HepG2 (cell line): ENCODE data around the gene PKLR. TPM values are rescaled to one million over a fixed set of nuclear protein-coding genes. Genes with fewer than 3 reads are reported as not detected.

Experiments used
- AGO1 ChIP-seq: fragments of 200-400 bp; formaldehyde crosslinking; IDR thresholded peaks from 2 replicates; pipeline ENCODE4 v1.6.1; 2017; ENCODE audit warnings: mild to moderate bottlenecking, low read depth, low read length, moderate library complexity; ENCODE audit not compliant: poor library complexity, severe bottlenecking
- HMGA1 ChIP-seq: sonication (generic); formaldehyde crosslinking; conservative IDR thresholded peaks from 2 replicates; pipeline ENCODE4 v1.4.0; 2020; ENCODE audit warnings: missing genetic modification reagents
- NBN ChIP-seq: fragments of 450-650 bp; conservative IDR thresholded peaks from 2 replicates; pipeline ENCODE4 v1.6.1; 2017
- NFAT5 ChIP-seq: sonication (generic); formaldehyde crosslinking; IDR thresholded peaks from 2 replicates; pipeline ENCODE4 v1.4.0; 2020; ENCODE audit warnings: missing genetic modification reagents
- NR3C1 ChIP-seq: sonication (generic); formaldehyde crosslinking; IDR thresholded peaks from 2 replicates; pipeline ENCODE4 v1.4.0; 2020; ENCODE audit warnings: missing genetic modification reagents
- PLSCR1 ChIP-seq: sonication (generic); formaldehyde crosslinking; IDR thresholded peaks from 2 replicates; pipeline ENCODE4 v1.5.0; 2020; ENCODE audit warnings: missing genetic modification reagents, mild to moderate bottlenecking, borderline replicate concordance
- TBP ChIP-seq: sonication (generic); formaldehyde crosslinking; IDR thresholded peaks from 2 replicates; pipeline ENCODE4 v1.5.0; 2020; ENCODE audit warnings: missing genetic modification reagents
- USF2 ChIP-seq, 2 experiments: sonication (generic) in 1 of 2; formaldehyde crosslinking in 1 of 2; IDR thresholded peaks; 2 replicates each; pipeline versions ENCODE4 v1.5.1 to v1.6.1; 2011 to 2020; ENCODE audit warnings: borderline replicate concordance in 1 of 2, low read depth in 1 of 2, low read length in 1 of 2, mild to moderate bottlenecking in 1 of 2, missing genetic modification reagents in 1 of 2, moderate library complexity in 1 of 2
- YY1 ChIP-seq: IDR thresholded peaks from 2 replicates; pipeline ENCODE4 v1.6.1; 2011; ENCODE audit warnings: low read length, low read depth, moderate library complexity, mild to moderate bottlenecking; ENCODE audit not compliant: insufficient read depth, insufficient replicate concordance
- ZBTB39 ChIP-seq: sonication (generic); formaldehyde crosslinking; IDR thresholded peaks from 2 replicates; pipeline ENCODE4 v1.5.0; 2020; ENCODE audit warnings: missing genetic modification reagents
- ZNF121 ChIP-seq: sonication (generic); formaldehyde crosslinking; IDR thresholded peaks from 2 replicates; pipeline ENCODE4 v1.5.0; 2020; ENCODE audit warnings: mild to moderate bottlenecking, missing genetic modification reagents
- ZNF3 ChIP-seq: IDR thresholded peaks from 2 replicates; pipeline ENCODE4 v1.7.0; 2017; ENCODE audit warnings: inconsistent platforms
- ZNF30 ChIP-seq: sonication (generic); formaldehyde crosslinking; IDR thresholded peaks from 2 replicates; pipeline ENCODE4 v1.5.0; 2020; ENCODE audit warnings: mild to moderate bottlenecking, missing genetic modification reagents
- ZNF496 ChIP-seq: sonication (generic); formaldehyde crosslinking; IDR thresholded peaks from 2 replicates; pipeline ENCODE4 v1.8.1; 2023; ENCODE audit warnings: mild to moderate bottlenecking, moderate library complexity, missing genetic modification reagents; ENCODE audit not compliant: insufficient replicate concordance
- ZNF660 ChIP-seq: sonication (generic); formaldehyde crosslinking; IDR thresholded peaks from 2 replicates; pipeline ENCODE4 v1.5.1; 2020; ENCODE audit warnings: mild to moderate bottlenecking, low read depth, missing genetic modification reagents, borderline replicate concordance
- ZNF720 ChIP-seq: sonication (generic); formaldehyde crosslinking; IDR thresholded peaks from 2 replicates; pipeline ENCODE4 v1.4.0; 2020; ENCODE audit warnings: missing genetic modification reagents
- polyA plus RNA-seq, 8 experiments: library from polyadenylated mRNA; depleted of rRNA in 3 of 8; stranded (reverse) in 7 of 8; unstranded in 1 of 8; fragments of >200 nt; fragmentation: Illumina TruSeq in 4 of 8; extraction: Trizol in 4 of 8; gene quantifications; 2 replicates each; pipeline versions ENCODE4 v1.2.1 to v1.2.3, GENCODE V29; 2011 to 2016; ENCODE audit warnings: low read depth in 4 of 8, missing spikeins in 1 of 8, mixed read lengths in 1 of 8; ENCODE audit not compliant: insufficient read depth in 1 of 8
- total RNA-seq, 5 experiments: library from RNA; depleted of rRNA; stranded (reverse); fragments of >200 nt; fragmentation: Illumina TruSeq; extraction: Trizol; gene quantifications; 2 replicates each; pipeline ENCODE4 v1.2.3, GENCODE V29; 2016; ENCODE audit warnings: low read depth in 1 of 5

Gene PKLR
- total and polyA plus RNA-seq, 2 of the 13 experiments (the other 11 are each of a cell fraction or from before 2014, with no cell fraction given) = 10.3 to 29.3 TPM

- TF ChIP-seq NFAT5 (no peak), ZNF720 (CRISPR knock-in tag) (no peak), ZNF496 (CRISPR knock-in tag) (no peak), AGO1 (no peak), HMGA1 (CRISPR knock-in tag) (no peak), NR3C1 (no peak), YY1 (peak; percentile 92), ZNF30 (CRISPR knock-in tag) (no peak), PLSCR1 (no peak), ZNF121 (CRISPR knock-in tag) (no peak), USF2 (IDR thresholded peaks at IDR 0.05; ENCODE audit: low read depth, low read length) (no peak), USF2 (CRISPR knock-in tag; IDR thresholded peaks at IDR 0.05; ENCODE audit: borderline replicate concordance) (no peak), ZNF3 (CRISPR knock-in tag) (no peak), ZBTB39 (no peak), TBP (CRISPR knock-in tag) (no peak), NBN (no peak), ZNF660 (CRISPR knock-in tag) (no peak)
These were observed 28.5 kb downstream of the PKLR start (continued) for GRCh38 chr1:155272466-155273342.
